Measurements from ENCODE around the gene ATP5MC2.
"Not testable (repeated sequence)": the region's sequence is repeated elsewhere in the genome, so short reads cannot be mapped to it uniquely, and the experiment has no call there.

ATP5MC2 gene

GRCh38 chr12:53695152-53696145 is 19.6 kb upstream of the ATP5MC2 start:
- in situ Hi-C loops (cut with MboI; ENCODE audit: low sequenced_read_pairs): loop anchor here (10.0 kb wide), 1 partner anchor 49 kb away; no protein-coding TSS in a partner anchor

DNA sequence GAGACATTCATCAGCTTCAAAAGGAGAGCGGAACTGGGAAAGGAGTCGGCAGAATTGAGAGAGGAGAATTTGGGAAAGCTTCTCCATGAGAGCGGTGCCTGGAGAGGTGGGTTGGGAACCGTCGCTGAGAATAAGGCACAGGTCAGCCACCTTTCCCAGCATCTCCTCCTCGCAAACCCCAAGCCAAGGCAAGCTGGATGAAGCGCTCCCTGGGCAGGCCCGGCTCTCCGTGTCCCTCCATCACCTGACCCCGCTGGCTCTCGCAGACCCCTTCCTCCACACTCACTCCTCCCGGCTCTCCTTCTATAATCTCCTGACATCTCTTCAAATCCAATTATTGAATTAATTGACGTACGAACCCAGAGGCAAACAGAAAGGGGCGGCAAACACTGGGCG is 18.9 kb upstream of the ATP5MC2 start:
- in situ Hi-C loops (cut with MboI; ENCODE audit: low sequenced_read_pairs): loop anchor here (10.0 kb wide), 1 partner anchor 50 kb away; no protein-coding TSS in a partner anchor

GRCh38 chr12:53688134-53688533 is 12.3 kb upstream of the ATP5MC2 start:
- in situ Hi-C loops (cut with MboI; ENCODE audit: low sequenced_read_pairs): no loop called here

DNA sequence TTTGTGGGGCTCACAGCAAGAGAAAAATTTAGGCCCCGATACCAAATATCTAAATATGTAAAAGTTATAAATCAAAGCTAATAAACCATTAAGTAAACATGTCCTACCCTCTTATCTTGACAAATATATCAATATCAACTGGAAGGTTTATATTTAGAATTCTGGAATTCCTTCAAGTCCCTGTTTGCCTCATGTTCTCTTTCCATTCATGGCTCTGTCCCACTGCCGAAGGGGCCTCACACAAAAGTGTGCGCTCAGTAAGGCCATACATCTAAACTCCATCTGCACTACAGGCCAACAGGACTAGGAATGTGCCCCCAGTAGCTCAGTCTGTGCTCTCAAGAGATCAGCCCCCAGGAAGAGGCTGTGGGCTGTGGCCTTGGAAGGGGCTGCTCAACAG is 10.6 kb upstream of the ATP5MC2 start:
- in situ Hi-C loops (cut with MboI; ENCODE audit: low sequenced_read_pairs): no loop called here

DNA sequence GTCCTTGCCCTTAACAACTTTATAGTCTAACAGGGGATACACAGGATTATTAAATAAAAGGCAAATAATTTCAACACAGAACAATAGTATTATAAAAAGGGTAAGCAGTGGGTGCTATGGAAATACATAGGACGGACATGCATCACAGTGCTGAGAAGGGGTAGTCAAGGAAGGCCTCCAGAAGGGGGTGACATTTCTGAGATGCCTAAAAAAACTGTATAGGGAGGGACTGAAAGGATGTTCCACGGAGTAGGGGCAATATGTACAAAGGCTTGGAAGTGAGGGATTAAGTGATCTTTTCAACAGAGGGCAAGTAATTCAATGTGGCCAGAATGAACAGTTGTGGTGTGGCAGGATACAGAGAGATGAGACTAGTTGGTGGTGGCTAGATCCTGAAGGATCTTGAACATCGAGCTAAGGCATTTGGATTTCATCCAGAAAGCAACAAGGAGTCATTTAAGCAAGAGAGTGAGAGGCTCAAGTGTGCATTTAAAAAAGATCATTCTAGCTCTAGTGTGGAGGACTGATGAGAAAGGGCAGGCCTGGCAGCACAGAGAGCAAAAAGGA is 8.9 kb upstream of the ATP5MC2 start:
- in situ Hi-C loops (cut with MboI; ENCODE audit: low sequenced_read_pairs): no loop called here

- in situ Hi-C loops (cut with MboI; ENCODE audit: low sequenced_read_pairs): no loop called here
Measured at GRCh38 chr12:53683983-53684382, 8.1 kb upstream of the ATP5MC2 start.

DNA sequence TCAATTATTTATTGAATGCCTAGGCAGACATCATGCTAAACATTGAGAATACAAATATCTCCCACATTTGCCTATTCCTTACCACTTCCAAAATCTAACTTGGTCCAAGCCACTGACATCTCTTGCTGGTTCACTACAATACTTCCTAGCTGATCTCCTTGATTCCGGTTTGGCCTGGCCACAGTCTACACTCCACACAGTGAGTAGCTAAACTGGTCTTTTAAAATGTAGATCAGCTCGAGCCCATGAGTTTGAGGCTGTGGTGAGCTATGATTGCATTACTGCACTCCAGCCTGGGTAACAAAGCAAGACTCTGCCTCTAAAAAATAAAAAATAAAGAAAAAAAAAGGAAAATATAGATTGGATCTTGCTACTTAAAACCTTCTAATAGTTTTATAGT is 7.6 kb upstream of the ATP5MC2 start:
- in situ Hi-C loops (cut with MboI; ENCODE audit: low sequenced_read_pairs): no loop called here

DNA sequence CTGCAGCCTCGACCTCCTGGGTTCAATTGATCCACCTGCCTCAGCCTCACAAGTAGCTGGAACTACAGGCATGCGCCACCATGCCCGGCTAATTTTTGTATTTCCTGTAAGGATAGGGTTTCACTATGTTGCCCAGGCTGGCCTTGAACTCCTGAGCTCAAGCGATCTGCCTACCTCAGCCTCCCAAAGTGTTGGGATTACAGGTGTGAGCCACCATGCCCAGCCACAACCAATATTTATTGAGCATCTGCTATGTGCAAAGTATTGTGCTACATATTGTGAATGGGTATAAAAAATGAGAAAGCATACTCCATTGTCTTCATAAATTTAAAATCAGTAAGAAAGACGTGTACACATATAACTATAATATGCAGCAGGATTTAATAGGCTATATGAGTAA is 4.2 kb upstream of the ATP5MC2 start:
- in situ Hi-C loops (cut with MboI; ENCODE audit: low sequenced_read_pairs): not testable (repeated sequence)

- in situ Hi-C loops (cut with MboI; ENCODE audit: low sequenced_read_pairs): loop anchor here (10.0 kb wide), 1 partner anchor 133 kb away; no protein-coding TSS in a partner anchor
Measured at GRCh38 chr12:53677800-53678148, 1.9 kb upstream of the ATP5MC2 start.

DNA sequence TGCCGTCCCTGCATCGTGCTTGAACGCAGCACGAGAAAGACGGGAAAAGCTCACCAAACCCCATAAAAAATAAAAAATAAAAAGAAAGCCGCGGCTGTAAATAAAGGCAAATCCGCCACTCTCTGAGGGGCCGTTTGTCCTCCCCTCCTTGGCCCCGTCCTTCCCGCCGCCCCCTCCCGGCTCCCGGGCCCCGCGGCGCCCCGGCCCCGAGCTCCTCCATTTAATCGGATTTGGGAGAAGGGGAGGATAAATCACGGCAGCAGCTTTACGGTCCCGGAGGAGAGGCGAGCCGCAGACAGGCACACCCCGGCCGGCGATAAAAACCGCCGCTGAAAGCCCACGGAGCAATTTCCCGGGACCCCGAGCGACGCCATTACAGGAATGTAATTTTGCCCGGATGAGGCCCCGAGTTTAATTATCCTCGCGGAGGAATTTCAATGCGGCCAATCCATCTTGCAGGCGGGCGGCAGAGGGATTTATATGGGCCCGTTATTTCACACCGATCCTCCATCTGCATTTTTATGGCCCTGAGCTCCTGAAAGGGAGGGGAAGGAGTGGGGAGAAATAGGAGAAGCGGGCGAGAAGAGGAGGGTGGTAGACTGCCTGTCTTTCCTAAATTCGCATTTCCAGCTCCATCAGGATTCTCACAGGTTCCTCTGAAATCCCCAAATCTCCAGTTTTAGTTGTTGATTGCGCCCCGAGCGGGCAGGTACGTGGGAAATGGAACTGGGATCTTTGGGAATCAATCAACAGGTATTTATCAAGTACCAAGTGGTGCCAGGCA is 1.3 kb upstream of the ATP5MC2 start:
- in situ Hi-C loops (cut with MboI; ENCODE audit: low sequenced_read_pairs): loop anchor here (10.0 kb wide), 1 partner anchor 132 kb away; no protein-coding TSS in a partner anchor

- in situ Hi-C loops (cut with MboI; ENCODE audit: low sequenced_read_pairs): loop anchor here (10.0 kb wide), 1 partner anchor 132 kb away; no protein-coding TSS in a partner anchor
Measured at GRCh38 chr12:53676656-53677015, 753 bp upstream of the ATP5MC2 start.

DNA sequence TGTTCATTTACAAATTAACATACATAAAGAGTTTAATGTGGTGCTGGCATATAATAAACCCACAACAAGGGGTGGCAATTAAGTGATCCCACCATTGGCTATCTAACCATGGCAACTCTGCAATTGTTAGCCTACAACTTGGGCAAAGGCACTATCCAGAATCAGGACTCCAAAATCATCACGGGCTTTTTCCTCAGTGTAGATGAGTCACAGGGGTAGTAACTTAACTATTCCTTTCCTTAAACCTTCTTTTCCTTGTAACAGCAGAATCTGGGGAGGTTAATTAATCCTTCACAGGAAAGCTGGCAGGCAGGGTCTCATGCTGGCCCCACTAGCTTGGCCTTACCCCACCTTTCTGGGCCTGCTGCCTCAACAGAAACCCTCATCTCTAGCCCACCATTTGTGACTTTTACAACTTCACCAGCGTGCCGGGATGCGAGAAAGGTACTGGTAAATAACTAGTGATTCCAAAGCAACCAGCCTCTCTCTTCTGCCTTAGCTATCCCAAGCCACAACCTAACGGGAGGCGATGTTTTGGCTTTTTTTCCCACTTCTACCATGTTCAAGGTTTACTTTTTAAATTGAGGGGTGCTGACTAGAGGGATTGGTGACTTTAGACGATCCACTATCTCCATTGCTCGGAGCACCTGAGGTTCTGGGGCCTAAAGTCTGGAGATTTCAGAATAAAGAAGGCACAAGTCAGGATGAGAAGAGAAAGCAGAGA is 744 bp downstream of the ATP5MC2 start:
- in situ Hi-C loops (cut with MboI; ENCODE audit: low sequenced_read_pairs): loop anchor here (10.0 kb wide), 1 partner anchor 130 kb away; no protein-coding TSS in a partner anchor

- in situ Hi-C loops (cut with MboI; ENCODE audit: low sequenced_read_pairs): loop anchor here (10.0 kb wide), 1 partner anchor 126 kb away; no protein-coding TSS in a partner anchor
Measured at GRCh38 chr12:53670971-53671370, 4.9 kb downstream of the ATP5MC2 start.

DNA sequence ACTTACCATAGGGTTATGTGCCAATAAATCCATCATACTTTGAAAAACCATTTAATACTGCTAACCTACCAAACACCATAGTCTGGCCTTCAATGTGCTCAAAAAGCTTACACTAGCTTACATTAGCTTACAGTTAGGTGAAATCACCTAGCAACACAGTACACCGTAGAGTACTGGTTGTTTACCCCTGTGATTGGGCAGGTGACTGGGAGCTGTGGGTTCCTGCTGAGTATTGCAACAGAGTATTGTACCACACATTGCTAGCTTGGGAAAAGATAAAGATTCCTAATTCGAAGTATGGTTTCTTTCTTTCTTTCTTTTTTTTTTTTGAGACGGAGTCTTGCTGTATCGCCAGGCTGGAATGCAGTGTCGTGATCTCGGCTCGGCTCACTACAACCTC is 5.6 kb downstream of the ATP5MC2 start:
- in situ Hi-C loops (cut with MboI; ENCODE audit: low sequenced_read_pairs): loop anchor here (10.0 kb wide), 1 partner anchor 126 kb away; no protein-coding TSS in a partner anchor

GRCh38 chr12:53667080-53667479 is 8.8 kb downstream of the ATP5MC2 start:
- in situ Hi-C loops (cut with MboI; ENCODE audit: low sequenced_read_pairs): no loop called here

- in situ Hi-C loops (cut with MboI; ENCODE audit: low sequenced_read_pairs): no loop called here
Measured at GRCh38 chr12:53664936-53665335, 10.9 kb downstream of the ATP5MC2 start.

GRCh38 chr12:53664191-53664590 is 11.7 kb downstream of the ATP5MC2 start:
- in situ Hi-C loops (cut with MboI; ENCODE audit: low sequenced_read_pairs): no loop called here

GRCh38 chr12:53660041-53660440 is 15.8 kb downstream of the ATP5MC2 start:
- in situ Hi-C loops (cut with MboI; ENCODE audit: low sequenced_read_pairs): no loop called here

DNA sequence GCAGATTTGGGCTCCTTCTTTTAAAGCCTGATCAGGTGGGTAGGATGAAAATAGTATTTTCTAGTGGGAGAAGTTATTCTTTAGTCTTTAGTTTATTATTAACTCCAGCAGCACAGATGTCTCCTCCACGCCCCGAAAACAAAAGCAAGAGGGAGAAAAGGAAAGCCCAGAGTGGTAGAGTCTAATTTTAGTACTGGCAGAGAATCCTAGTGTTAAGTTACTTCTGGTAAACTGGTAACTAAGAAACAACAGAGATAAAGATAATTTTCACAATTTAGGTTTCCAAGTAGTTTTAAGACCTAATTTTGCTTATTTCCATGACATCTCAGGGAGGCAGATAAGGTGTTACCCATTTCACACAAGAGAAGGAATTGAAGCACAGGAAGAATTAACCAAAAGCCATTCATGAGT is 16.3 kb downstream of the ATP5MC2 start:
- in situ Hi-C loops (cut with MboI; ENCODE audit: low sequenced_read_pairs): no loop called here

DNA sequence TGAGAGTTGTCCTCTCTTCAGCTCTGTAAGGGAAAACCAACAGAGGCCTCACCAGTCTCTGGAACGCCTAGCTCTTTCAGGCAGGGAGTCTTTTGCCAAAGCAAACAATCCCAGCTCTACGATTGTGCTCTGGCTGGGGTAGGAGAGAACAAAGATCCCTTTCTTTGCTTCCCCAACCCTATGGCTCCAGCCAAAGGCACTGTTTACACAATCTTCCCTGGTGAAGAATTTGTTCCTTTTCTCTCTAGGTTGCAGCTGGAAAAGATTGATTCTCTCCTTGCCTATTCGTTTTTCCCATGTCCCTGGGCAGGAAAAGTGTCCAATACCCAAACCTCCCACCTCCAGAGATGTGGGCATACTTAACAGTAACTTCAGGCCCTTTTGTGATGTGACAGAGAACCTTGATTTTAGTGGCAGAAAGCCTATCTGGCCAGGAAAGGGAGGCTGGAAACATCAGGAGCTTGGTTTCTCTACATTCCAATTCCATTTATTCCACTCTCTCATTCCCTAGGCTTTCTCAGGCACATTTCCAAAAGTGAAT is 16.8 kb downstream of the ATP5MC2 start:
- in situ Hi-C loops (cut with MboI; ENCODE audit: low sequenced_read_pairs): no loop called here
